Ramos (cell line): Measurements from ENCODE around the gene TANC2.

Experiments used
- in situ Hi-C: fragments of 300-500 bp; cut with MboI; formaldehyde crosslinking; loops from one replicate; pipeline ENCODE4 v1.14.3; 2022; ENCODE audit warnings: low sequenced_read_pairs; ENCODE audit not compliant: unreplicated experiment

TANC2 gene

DNA sequence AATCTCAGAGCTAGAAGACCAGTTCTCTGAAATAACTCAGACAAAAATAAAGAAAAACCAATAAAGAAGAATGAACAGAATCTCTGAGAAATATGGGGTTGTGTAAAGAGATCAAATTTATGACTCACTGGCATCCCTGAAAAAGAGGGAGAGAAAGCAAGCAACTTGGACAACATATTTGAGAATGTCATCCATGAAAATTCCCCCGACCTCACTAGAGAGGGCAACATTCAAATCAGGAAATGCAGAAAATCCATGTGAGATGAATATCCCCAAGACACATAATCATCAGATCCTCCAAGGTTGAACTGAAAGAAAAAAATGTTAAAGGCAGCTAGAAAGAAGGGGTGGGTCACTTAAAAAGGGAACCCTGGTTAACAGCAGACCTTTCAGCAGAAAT, 32.1 kb downstream of the TANC2 start:
- in situ Hi-C loops, result no loop called here

DNA sequence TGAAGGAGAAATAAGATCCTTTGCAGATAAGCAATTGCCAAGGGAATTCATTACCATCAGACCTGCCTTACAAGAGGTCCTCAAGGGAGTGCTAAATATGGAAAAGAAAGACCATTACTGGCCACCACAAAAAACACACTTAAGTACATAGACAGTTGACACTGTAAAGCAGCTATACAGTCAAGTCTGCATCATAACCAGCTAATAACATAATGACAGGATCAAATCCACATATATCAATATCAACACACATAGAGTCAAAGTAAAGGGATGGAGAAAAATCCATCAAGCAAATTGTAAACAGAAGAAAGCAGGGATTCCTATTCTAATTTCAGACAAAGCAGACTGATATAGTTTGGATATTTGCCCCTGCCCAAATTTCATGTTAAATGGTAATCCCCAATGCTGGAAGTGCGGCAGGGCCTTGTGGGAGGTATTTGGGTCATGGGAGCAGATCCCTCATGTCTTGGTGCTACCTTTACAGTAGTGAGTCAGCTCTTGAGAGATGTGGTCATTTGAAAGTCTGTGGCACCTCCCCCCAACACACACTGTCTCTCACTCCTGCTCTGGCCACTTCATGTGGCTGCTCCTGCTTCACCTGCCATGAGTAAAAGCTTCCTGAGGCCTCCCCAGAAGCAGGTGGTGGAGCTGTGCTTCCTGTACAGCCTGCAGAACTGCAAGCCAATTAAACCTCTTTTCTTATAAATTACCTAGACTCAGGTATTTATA, 32.8 kb downstream of the TANC2 start:
- in situ Hi-C loops, result no loop called here

- in situ Hi-C loops, result no loop called here
Observed at GRCh38 chr17:62999736-63000135, 33.7 kb downstream of the TANC2 start.

- in situ Hi-C loops, result no loop called here
Observed at GRCh38 chr17:63001689-63002394, 35.8 kb downstream of the TANC2 start.

DNA sequence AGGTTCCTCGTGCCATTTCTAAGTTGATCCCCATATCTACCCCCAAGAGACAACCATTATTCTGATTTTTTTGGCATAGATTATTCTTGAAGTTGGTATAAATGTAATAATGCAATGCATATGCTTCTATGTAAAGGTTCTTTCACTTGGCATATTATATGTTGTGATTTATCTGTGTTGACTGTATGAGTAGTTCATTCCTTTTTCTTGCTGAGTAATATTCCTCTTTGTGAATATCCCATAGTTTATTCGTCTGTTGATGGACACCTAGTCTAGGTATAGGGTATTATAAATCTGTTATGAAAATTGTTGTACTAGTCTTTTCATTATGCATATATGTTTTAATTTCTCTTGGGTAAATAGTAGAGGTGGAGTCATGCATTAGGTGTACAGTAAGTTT, 36.6 kb downstream of the TANC2 start:
- in situ Hi-C loops, result no loop called here

DNA sequence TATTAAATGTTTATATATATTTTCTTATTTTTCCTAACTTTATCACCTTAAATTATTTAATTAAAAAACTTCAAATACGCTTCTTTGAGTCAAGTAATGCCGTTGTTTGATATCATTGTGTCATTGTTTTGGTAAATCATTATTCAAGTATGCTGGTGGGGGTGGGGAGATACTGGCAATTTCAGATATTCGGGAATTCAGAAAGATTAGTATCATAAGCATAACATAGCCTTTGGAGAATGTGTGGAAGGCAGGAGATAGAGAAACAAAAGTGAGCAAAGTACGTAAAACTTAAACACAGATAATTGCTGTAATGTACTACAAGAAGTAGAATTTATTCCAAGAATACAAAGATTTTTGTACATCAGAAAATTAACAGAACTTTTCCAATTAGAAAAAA, 49.8 kb downstream of the TANC2 start:
- in situ Hi-C loops, result no loop called here
